Measurements from ENCODE around the gene YAP1. TPM values are rescaled to one million over a fixed set of nuclear protein-coding genes. Genes with fewer than 3 reads are reported as not detected.

YAP1 gene
- total RNA-seq, 4 donors from 2014 or later, result 130 to 203 (median 200) TPM

- Histone ChIP-seq H3K36me3 (peaks cover 0 to 13% (median 0%) of the 10 kb centered on the region in 3 donors), H3K27ac (peak overlapping the region in 3 of 4 donors; percentile 47 to 80 (median 64)), H3K4me3 (no peak overlapping the region), H3K27me3 (no peaks in the 10 kb centered on the region), H3K9me3 (no peaks in the 10 kb centered on the region), H3K4me1 (peaks cover 0 to 21% (median 2%) of the 10 kb centered on the region in 4 donors)
- no peak for TF ChIP-seq CTCF (IDR thresholded peaks at IDR 0.05)
- no peak for TF ChIP-seq POLR2A (IDR thresholded peaks at IDR 0.05)
- TF ChIP-seq EP300 (IDR thresholded peaks at IDR 0.05), result no peak
- no peak for DNase-seq (ENCODE audit: low spot score in 2 of 2)
Measured at GRCh38 chr11:102171101-102171500, 60.9 kb downstream of the YAP1 start.

GRCh38 chr11:102172127-102172848, 62.0 kb downstream of the YAP1 start:
- TF ChIP-seq POLR2A (IDR thresholded peaks at IDR 0.05) (no peak), EP300 (IDR thresholded peaks at IDR 0.05) (no peak), CTCF (IDR thresholded peaks at IDR 0.05) (no peak)
- Histone ChIP-seq H3K36me3 (peaks cover 0 to 13% (median 0%) of the 10 kb centered on the region in 3 donors), H3K9me3 (no peaks in the 10 kb centered on the region), H3K4me3 (no peak overlapping the region), H3K27ac (peak overlapping the region in 1 of 4 donors; percentile 75), H3K4me1 (peaks cover 0 to 21% (median 2%) of the 10 kb centered on the region in 4 donors), H3K27me3 (no peaks in the 10 kb centered on the region)
- no peak for DNase-seq (ENCODE audit: low spot score in 2 of 2)
- 48 to 54% methylated on average over 6 of the region's 6 CpGs for WGBS, 2 donors

- TF ChIP-seq CTCF (IDR thresholded peaks at IDR 0.05) (no peak), EP300 (IDR thresholded peaks at IDR 0.05) (no peak), POLR2A (IDR thresholded peaks at IDR 0.05) (no peak)
- WGBS, 2 donors, result 88 to 94% methylated on average over 2 of the region's 2 CpGs
- peak overlapping the region in 2 of 4 donors; percentile 53 to 70 for H3K27ac ChIP-seq
Measured at GRCh38 chr11:102177126-102177525, 66.9 kb downstream of the YAP1 start.

GRCh38 chr11:102177974-102178631, 67.9 kb downstream of the YAP1 start:
- 66 to 69% methylated on average over 4 of the region's 4 CpGs for WGBS, 2 donors

More at GRCh38 chr11:102177126-102177525, 66.9 kb downstream of the YAP1 start:
- Histone ChIP-seq H3K4me3 (no peak overlapping the region), H3K4me1 (peaks cover 0 to 20% (median 3%) of the 10 kb centered on the region in 4 donors), H3K36me3 (peaks cover 0 to 18% (median 0%) of the 10 kb centered on the region in 3 donors), H3K27me3 (no peaks in the 10 kb centered on the region), H3K9me3 (no peaks in the 10 kb centered on the region)
- DNase-seq (ENCODE audit: low spot score in 2 of 2), result no peak

More at GRCh38 chr11:102177974-102178631, 67.9 kb downstream of the YAP1 start:
- TF ChIP-seq EP300 (IDR thresholded peaks at IDR 0.05) (peak in 1 of 2 donors; percentile 62), CTCF (IDR thresholded peaks at IDR 0.05) (no peak), POLR2A (IDR thresholded peaks at IDR 0.05) (no peak)
- Histone ChIP-seq H3K27me3 (no peaks in the 10 kb centered on the region), H3K36me3 (peaks cover 0 to 18% (median 0%) of the 10 kb centered on the region in 3 donors), H3K4me1 (peaks cover 0 to 30% (median 3%) of the 10 kb centered on the region in 4 donors), H3K27ac (peak overlapping the region in 3 of 4 donors; percentile 14 to 70 (median 61)), H3K4me3 (no peak overlapping the region), H3K9me3 (no peaks in the 10 kb centered on the region)
- DNase-seq (ENCODE audit: low spot score in 2 of 2), result no peak
